Measurements from ENCODE around the gene MCEMP1. TPM values are rescaled to one million over a fixed set of nuclear protein-coding genes. Genes with fewer than 3 reads are reported as not detected.

Gene MCEMP1
- total RNA-seq, 2 donors from 2014 or later = not detected

DNA sequence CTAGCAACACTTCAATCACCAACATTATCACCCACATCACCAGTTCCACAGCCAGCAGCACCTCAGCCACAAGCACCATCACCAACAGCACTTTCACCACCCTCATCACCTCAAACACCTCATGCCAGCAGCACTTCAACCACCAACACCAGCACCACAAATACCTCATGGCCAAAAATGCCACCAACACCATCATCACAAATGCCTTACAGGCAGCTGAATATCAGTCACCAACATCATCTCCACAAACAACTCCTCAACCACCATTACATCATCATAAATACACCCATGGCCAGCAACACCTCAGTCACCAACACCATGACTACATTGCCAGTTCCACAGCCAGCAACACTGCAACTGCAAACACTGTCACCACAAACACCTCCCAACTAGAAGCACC, 14.6 kb downstream of the MCEMP1 start:
- Histone ChIP-seq H3K4me1 (ENCODE audit: control insufficient read depth, insufficient read depth, low read length) (no peaks in the 10 kb centered on the region), H3K27me3 (ENCODE audit: control insufficient read depth, insufficient read depth, low read length, poor library complexity, severe bottlenecking) (peaks cover 5% of the 10 kb centered on the region), H3K4me3 (ENCODE audit: low read length) (no peak overlapping the region), H3K9me3 (ENCODE audit: control insufficient read depth, low read length) (no peaks in the 10 kb centered on the region), H3K9ac (ENCODE audit: extremely low read depth, low read length, poor library complexity, severe bottlenecking) (no peak overlapping the region), H3K27ac (ENCODE audit: low read depth, low read length) (no peak overlapping the region), H3K36me3 (ENCODE audit: control insufficient read depth, insufficient read depth, low read length) (no peaks in the 10 kb centered on the region)
- Mint-ChIP-seq H3K27ac (no peak overlapping the region), H3K4me3 (no peak overlapping the region), H3K4me1 (no peaks in the 10 kb centered on the region), H3K27me3 (ENCODE audit: insufficient read depth) (peaks cover 14% of the 10 kb centered on the region), H3K36me3 (ENCODE audit: low read depth) (no peaks in the 10 kb centered on the region), H3K9me3 (no peaks in the 10 kb centered on the region)
- TF ChIP-seq, protein P1, sequence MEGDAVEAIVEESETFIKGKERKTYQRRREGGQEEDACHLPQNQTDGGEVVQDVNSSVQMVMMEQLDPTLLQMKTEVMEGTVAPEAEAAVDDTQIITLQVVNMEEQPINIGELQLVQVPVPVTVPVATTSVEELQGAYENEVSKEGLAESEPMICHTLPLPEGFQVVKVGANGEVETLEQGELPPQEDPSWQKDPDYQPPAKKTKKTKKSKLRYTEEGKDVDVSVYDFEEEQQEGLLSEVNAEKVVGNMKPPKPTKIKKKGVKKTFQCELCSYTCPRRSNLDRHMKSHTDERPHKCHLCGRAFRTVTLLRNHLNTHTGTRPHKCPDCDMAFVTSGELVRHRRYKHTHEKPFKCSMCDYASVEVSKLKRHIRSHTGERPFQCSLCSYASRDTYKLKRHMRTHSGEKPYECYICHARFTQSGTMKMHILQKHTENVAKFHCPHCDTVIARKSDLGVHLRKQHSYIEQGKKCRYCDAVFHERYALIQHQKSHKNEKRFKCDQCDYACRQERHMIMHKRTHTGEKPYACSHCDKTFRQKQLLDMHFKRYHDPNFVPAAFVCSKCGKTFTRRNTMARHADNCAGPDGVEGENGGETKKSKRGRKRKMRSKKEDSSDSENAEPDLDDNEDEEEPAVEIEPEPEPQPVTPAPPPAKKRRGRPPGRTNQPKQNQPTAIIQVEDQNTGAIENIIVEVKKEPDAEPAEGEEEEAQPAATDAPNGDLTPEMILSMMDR (conservative IDR thresholded peaks at IDR 0.05) = no peak
- no peak for DNase-seq

- H3K4me1 Mint-ChIP-seq = no peaks in the 10 kb centered on the region
- no peak for DNase-seq
- no peak overlapping the region for H3K27ac Mint-ChIP-seq
- Histone ChIP-seq H3K36me3 (ENCODE audit: control insufficient read depth, insufficient read depth, low read length) (no peaks in the 10 kb centered on the region), H3K4me3 (ENCODE audit: low read length) (no peak overlapping the region), H3K4me1 (ENCODE audit: control insufficient read depth, insufficient read depth, low read length) (no peaks in the 10 kb centered on the region), H3K9me3 (ENCODE audit: control insufficient read depth, low read length) (no peaks in the 10 kb centered on the region), H3K9ac (ENCODE audit: extremely low read depth, low read length, poor library complexity, severe bottlenecking) (no peak overlapping the region), H3K27ac (ENCODE audit: low read depth, low read length) (no peak overlapping the region), H3K27me3 (ENCODE audit: control insufficient read depth, insufficient read depth, low read length, poor library complexity, severe bottlenecking) (peaks cover 5% of the 10 kb centered on the region)
- peaks cover 19% of the 10 kb centered on the region for H3K27me3 Mint-ChIP-seq (ENCODE audit: insufficient read depth)
- WGBS, 2 experiments (ENCODE audit: insufficient coverage in 1 of 2, insufficient read length in 1 of 2) = 49 to 53% methylated on average over 8 to 13 of the region's 13 CpGs
- TF ChIP-seq, protein P1 (conservative IDR thresholded peaks at IDR 0.05) = no peak
- no peak overlapping the region for H3K4me3 Mint-ChIP-seq
- no peaks in the 10 kb centered on the region for H3K9me3 Mint-ChIP-seq
- H3K36me3 Mint-ChIP-seq (ENCODE audit: low read depth) = no peaks in the 10 kb centered on the region
Measured at GRCh38 chr19:7692417-7693088, 15.7 kb downstream of the MCEMP1 start.

- Mint-ChIP-seq H3K4me3 (no peak overlapping the region), H3K27ac (no peak overlapping the region)
- H3K36me3 ChIP-seq (ENCODE audit: control insufficient read depth, insufficient read depth, low read length) = no peaks in the 10 kb centered on the region
Measured at GRCh38 chr19:7694499-7694898, 17.6 kb downstream of the MCEMP1 start.

More at GRCh38 chr19:7694499-7694898, 17.6 kb downstream of the MCEMP1 start:
- no peaks in the 10 kb centered on the region for H3K4me1 Mint-ChIP-seq
- no peak overlapping the region for H3K9ac ChIP-seq (ENCODE audit: extremely low read depth, low read length, poor library complexity, severe bottlenecking)
- H3K27ac ChIP-seq (ENCODE audit: low read depth, low read length) = no peak overlapping the region
- peaks cover 24% of the 10 kb centered on the region for H3K27me3 Mint-ChIP-seq (ENCODE audit: insufficient read depth)
- H3K9me3 Mint-ChIP-seq = no peaks in the 10 kb centered on the region
- no peaks in the 10 kb centered on the region for H3K4me1 ChIP-seq (ENCODE audit: control insufficient read depth, insufficient read depth, low read length)
- 78 to 88% methylated on average over 3 of the region's 4 CpGs for WGBS, 2 experiments (ENCODE audit: insufficient coverage in 1 of 2, insufficient read length in 1 of 2)
- peaks cover 14% of the 10 kb centered on the region for H3K27me3 ChIP-seq (ENCODE audit: control insufficient read depth, insufficient read depth, low read length, poor library complexity, severe bottlenecking)
- DNase-seq = no peak
- no peaks in the 10 kb centered on the region for H3K9me3 ChIP-seq (ENCODE audit: control insufficient read depth, low read length)
- no peak overlapping the region for H3K4me3 ChIP-seq (ENCODE audit: low read length)
- no peaks in the 10 kb centered on the region for H3K36me3 Mint-ChIP-seq (ENCODE audit: low read depth)
- TF ChIP-seq, protein P1 (conservative IDR thresholded peaks at IDR 0.05) = no peak
